Stimulated activated CD8-positive, alpha-beta memory T cell treated with anti-CD3 and anti-CD28 coated beads, Interleukin-4, amount 100 ng/mL, for 1 hour (primary cell): ENCODE data around the gene KRTAP12-4.
"Not testable (repeated sequence)": the region's sequence is repeated elsewhere in the genome, so short reads cannot be mapped to it uniquely, and the experiment has no call there.

Source experiments
- DNase-seq, 2 donors: peaks; one replicate each; pipeline ENCODE4 v3.0.0-alpha.2; 2020; ENCODE audit warnings: low read depth in 2 of 2, low spot score in 1 of 2

The KRTAP12-4 gene

DNA sequence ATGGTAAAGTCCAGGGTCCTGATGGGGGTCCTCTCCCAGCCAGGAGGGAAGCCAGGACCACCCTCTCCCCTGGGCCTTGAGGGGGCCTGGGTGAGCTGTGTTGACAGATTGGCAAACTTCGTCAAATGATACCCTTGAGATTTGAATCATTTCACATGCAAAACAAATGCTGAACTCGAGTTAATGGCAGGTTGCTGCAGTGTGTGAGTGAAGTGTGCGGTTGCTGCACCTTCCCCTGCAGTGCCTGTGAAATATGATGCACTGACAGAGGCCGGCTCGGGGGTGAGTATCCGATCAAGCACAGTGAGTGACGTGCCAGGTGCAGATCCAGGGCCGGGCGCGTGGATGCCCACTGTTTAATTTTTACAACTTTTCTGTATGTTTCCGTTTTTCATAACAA, 33.2 kb upstream of the KRTAP12-4 start:
- no peak for DNase-seq

GRCh38 chr21:44686843-44687561, 32.5 kb upstream of the KRTAP12-4 start:
- DNase-seq: no peak

- DNase-seq: no peak
Observed at GRCh38 chr21:44686000-44686781, 31.7 kb upstream of the KRTAP12-4 start.

GRCh38 chr21:44685050-44685449, 30.6 kb upstream of the KRTAP12-4 start:
- not testable (repeated sequence) for DNase-seq

GRCh38 chr21:44684483-44684882, 30.0 kb upstream of the KRTAP12-4 start:
- DNase-seq: no peak

- no peak for DNase-seq
Observed at GRCh38 chr21:44684077-44684476, 29.6 kb upstream of the KRTAP12-4 start.

DNA sequence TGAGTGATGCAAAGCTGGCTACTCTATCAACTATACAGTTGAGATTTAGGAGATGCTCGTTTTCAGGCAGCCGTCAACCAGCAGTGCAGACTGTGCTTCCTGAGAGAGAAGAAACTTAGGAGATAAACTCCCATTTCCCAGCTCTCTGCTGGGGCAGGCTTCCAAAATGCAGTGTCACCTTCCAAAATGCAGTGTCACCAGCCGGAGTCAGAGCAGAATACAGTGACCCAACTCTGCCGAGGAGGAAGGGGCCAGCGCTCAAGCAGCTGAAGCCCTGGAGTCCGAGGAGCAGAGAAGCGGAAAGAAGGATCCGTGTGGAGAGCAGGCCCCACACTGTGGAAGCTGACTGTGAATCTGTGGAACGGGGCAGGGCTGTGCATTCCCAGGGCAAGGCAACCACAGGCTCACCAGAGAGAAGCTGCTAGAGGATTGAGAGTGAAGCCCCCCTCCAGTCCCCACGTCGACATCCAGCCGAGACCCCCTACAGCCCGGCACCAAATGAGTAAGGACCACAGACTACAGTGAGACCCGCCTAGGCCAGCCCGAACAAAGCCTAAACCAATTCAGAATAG, 28.2 kb upstream of the KRTAP12-4 start:
- no peak for DNase-seq

DNA sequence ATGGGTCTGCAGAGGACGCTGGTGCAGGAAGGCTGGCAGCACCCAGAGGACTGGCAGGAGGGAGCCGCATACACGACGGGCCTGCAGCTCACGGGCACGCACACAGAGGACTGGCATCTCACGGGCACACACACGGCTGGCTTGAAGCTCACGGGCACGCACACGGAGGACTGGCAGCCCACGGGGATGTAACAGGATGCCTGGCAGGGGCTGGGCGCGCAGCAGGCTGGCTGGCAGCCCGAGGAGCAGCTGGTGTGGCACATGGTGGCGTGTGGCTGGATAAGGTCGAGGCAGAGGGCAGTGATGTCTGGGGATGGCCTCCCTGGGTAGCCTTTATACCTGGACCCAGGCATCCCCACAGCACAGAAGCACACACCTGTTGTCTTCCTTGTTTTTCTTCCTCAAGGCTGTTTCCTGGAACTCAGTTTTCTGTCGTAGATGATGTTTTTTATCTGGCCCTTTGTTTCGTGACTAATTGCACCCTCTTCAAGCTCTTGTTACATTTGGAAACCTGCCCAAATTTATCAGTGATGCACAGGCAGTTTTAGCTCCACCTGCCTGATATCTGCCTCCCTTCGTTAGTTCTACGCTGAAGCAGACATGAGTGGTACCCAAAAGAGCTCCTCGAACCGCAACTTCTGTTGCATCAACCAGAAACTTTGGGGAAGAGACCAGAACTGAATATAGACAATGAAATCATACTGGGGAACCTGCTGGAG, 27.6 kb upstream of the KRTAP12-4 start, which contains the start of gene KRTAP12-1:
Gene KRTAP12-1, minus strand, starts transcription at position 303 of the 719 bp plus-strand sequence. Its CDS starts 40 bp downstream, at position 263.
- no peak for DNase-seq

GRCh38 chr21:44681152-44681551, 26.7 kb upstream of the KRTAP12-4 start:
- no peak for DNase-seq

DNA sequence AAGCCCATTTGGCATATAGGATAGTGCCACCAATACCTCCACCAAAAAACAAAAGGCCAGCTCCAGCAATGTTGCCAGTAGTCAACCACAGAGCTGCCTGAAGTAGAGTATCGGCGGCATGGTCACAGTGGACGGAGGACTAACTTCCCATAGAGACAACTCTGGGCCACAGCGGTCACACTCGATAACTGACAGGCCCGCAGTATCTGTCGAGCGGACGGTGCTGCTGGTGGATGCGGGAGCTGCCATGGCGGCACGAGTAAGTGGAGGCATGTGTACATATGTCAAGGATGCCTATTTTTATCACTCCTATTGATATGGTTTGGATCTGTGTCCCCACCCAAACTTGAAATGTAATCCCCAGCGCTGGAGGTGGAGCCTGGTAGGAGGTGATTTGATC, 23.4 kb upstream of the KRTAP12-4 start:
- no peak for DNase-seq

- DNase-seq: no peak
Observed at GRCh38 chr21:44671911-44672310, 17.5 kb upstream of the KRTAP12-4 start.

DNA sequence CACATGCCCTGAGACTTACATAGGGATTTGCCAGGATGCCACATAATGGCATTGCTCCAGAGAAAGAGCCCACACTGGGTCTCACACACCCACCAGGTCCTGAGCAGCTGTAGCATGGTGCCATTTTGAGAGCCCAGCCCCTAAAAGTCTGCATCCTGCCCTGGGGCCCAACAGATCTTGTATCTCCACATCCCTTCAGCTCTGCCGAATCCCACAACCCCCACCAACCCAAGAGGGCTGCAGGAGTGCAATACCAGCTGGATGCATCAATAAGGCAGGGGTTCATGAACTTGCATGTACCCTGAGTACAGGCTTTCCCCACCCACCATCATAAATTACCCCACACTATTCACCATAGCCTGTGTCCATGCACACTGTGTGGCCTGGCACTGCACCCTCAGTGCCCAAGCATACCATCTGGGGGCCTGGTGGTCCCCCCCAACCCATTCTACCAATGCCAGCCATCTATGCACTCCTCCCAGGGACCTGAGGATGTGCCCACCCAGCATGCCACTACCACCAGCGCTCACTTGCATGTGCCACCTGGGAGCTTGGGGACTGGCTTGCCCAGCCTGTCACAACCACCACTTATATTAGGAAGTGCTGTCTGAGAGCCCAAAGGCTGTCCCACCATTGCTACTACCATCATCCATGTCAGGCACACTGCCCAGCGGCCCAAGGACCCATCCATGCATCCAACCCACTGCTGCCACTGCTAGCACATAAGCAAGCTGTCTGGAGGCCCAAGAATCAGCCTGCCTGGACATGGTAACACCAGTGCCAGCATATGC, 16.4 kb upstream of the KRTAP12-4 start:
- no peak for DNase-seq

- no peak for DNase-seq
Observed at GRCh38 chr21:44667612-44668011, 13.2 kb upstream of the KRTAP12-4 start.

GRCh38 chr21:44666401-44667320, 12.2 kb upstream of the KRTAP12-4 start, which contains the start of gene KRTAP12-2:
Gene KRTAP12-2, minus strand, starts transcription at chr21:44666927. Its CDS starts 41 bp downstream, at chr21:44666886.
- no peak for DNase-seq

GRCh38 chr21:44664691-44665090, 10.2 kb upstream of the KRTAP12-4 start:
- DNase-seq: no peak

DNA sequence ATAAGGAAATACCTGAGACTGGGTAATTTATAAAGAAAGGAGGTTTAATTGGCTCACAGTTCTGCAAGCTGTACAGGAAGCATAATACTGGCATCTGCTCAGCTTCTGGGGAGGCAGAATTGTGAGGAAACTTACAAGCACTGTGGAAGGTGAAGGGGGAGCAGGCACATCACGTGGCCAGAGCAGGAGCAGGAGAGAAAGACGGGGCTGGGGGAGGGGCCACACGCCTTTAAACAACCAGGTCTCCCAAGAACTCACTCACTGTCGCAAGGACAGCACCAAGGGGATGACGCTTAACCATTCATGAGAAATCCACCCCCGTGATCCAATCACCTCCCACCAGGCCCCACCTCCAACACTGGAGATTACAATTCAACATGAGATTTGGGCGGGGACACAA, 7.1 kb upstream of the KRTAP12-4 start:
- not testable (repeated sequence) for DNase-seq

DNA sequence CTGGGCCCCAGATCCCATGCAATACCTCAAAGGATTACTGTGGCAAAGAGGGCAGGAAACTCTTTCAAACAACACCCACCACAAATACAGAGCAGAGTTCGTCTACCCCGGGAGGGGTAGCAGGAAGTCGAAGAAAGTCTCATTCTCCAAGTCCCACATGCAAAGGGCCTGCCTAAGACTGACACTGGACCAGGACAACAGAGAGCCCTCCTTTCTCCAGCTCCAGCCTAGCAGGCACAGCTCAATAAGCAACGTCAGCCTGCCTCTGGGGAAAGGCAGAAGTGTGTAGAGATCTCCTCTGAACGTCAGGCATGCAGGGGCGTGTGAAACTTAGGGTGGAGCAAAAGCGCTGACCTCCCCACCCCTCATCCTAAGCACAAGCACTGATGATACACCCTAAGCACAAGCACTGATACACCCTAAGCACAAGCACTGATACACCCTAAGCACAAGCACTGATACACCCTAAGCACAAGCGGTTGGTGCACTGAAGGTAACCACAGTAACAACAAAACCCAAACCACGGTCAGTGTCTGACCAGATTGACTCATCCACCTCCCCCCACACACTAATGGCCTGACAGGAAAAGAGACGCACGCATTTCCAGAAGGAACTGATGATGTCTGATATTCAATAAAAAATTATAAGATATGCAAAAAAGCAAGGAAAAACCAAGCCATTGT, 4.6 kb upstream of the KRTAP12-4 start:
- DNase-seq: no peak

- no peak for DNase-seq
Observed at GRCh38 chr21:44658541-44658910, 4.1 kb upstream of the KRTAP12-4 start.
